Tongue (tissue), 2 donors: Measurements from ENCODE around the gene DESI1. TPM values are rescaled to one million over a fixed set of nuclear protein-coding genes. Genes with fewer than 3 reads are reported as not detected.
"Not testable (repeated sequence)": the region's sequence is repeated elsewhere in the genome, so short reads cannot be mapped to it uniquely, and the experiment has no call there.

ENCODE experiments used
- DNase-seq: peaks from one replicate; pipeline ENCODE4 v3.0.0-alpha.2; 2015
- total RNA-seq: library from RNA; depleted of rRNA; stranded (reverse); fragments of >200 nt; gene quantifications from one replicate; pipeline ENCODE4 v1.2.3, GENCODE V29; 2014

Gene DESI1
- total RNA-seq, 1 donor from 2014 or later, result 30.4 TPM

DNA sequence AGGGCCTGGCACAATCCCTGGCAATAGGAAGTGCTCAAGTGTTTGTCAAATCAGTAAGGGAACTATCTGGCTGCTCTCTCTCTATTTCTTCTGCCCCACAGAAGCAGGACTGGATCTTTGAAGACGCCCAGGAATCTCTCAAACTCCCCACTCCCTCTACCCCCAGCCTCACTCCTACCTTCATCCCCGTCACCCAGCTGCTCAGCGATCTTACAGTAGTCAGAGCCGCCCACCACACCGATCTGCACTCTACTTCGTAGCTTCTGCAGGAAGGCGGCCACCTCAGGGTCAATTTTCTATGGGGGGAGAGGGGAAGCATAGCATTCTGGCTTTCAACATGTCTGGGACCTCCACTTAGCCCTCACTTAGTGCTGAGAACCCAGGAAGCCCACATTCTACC is 34.9 kb downstream of the DESI1 start:
- no peak for DNase-seq

DNA sequence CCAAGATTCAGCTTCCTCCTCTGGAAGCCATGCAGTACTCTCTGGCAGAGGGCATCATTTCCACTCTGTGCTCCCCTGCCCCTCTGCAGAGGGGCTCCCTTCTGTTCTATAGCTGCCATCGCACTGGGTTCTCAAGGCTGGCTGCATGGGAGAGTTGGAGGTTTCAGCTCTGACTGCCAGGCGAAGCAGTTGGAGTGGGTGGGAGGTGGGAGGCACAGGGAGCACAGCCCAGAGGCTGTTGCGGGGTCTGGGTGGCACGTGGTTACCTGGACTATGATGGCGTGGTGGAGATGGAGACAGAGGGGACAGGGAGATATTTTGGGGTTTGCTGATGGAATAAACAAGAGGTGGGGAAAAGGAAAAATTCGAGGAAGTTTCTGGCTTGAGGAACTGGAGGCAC is 36.0 kb downstream of the DESI1 start:
- DNase-seq, result no peak

DNA sequence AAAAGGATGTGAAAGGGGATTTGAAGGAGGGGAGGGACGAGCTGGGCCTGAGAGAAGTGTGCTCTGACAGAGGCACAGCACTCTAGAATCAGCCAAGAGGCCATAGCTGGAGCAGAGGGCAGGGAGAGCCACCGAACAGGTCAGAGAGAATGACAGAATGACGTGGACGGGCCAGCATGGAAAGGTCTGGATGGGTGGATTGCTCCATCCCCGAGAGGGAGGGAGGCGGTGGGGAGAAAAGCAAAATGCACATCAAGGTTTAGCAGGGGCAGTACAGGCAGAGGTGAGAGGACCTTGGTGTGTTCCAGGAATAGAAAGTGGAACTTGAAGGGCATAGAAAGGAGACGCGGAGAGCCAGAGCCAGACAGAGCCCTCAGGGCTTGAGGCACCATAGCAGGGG is 38.1 kb downstream of the DESI1 start:
- DNase-seq, result no peak

DNA sequence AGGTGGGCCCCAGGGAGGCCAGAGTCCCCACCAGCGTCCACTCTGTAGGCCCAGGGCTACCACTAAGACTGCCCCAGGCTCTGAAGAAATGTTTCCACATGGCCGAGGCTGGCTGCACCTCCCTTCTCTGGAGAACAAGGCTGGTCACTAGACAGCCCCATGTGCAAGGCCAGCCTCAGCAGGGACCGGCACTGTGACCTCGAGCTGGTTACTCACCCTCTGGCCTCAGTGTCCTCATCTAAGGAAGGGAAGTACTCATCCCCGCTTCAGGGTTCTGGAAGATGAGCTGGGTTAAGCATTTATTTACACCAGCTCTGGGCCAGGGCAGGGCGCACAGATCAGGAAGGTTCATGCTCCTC is 40.9 kb downstream of the DESI1 start:
- no peak for DNase-seq

DNA sequence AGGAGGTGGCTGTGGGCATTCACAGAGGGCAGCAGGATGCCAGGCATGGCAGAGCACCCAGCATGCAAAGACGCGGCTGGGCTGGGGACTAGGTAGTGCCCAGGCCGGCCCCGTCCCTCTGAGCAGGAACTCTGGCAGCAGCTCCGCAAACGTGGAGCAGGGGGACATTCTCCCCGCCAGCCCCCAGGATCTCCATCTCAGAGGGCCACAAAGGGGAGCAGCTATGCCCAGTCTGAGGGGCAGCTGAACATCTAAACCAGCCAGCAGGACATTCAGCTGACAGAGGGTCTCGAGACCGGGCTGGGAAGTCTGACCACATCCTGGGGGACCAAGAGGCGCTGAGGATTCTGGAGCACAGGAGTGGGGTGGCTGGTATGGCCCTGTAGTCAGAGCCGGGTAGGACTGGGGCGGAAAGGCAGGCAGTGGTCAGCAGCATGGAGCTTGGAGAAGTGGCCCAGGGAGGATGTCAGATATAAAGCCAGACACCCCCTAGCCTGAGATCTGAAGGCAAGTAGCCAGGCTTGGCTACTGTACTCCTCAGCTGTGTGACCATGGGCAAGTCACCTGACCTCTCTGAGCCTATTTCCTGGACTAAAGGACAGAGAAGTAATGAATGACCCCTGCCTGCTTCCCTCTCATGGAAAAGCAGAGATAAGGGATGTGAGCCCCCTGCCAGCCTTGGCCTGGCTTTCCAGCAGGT is 41.4 kb downstream of the DESI1 start:
- DNase-seq, result no peak

DNA sequence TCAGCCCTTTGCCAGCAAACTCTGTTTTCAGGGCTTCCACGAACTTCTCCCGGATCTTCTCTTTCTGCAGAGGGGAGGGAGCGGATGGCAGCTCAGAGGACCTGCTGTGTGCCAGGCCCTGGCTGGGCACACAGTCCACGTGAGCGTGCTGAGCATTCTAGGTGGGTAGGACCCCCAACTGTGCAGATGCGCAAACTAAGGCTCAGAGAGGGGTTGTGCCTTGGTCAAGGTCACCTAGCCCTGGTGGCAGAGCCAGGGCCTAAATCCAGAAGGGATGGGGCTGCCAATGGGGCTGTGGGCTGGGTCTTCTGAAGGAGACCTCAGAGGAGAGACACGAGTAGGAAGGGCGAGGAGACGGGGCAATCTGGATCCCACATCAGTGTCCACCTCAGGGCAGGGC is 42.0 kb downstream of the DESI1 start:
- DNase-seq, result no peak

DNA sequence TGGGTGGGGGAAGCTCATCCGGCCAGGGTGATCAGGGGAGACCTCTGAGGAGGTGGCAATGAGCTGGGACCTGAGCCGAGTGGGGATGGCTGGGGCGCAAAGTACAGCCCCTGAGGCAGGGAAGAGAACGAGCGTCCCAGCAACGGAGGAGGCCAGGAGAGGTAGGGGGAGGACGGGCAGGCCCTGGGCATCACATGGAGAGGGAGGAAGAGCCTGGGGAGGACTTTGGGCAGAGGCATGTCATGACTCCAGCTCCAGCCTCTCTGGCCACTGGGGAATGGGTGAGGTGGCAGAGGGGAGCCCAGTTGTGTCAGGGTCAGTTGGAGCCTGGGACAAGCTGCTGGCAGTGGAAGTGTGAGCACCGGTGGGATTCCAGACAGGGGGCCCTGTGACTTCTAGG is 42.7 kb downstream of the DESI1 start:
- no peak for DNase-seq

DNA sequence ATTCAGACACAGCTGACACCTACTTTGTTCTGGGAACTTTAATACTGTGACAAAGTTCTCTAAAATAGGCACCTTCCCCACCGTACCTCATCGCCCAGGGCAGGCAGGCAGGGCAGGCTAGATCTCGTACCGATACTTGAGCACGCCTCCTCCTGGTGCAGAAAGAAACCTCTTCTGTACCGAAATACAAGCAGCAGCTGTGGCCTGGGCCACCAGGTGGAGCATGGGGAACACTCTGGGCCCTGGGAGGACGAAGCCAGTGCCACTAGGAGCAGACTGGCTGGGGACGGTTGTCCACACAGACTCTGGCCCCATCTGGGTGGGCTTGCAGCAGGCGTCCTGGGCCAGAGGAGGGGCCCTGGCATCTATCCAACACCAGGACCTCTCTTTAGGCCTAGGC is 44.0 kb downstream of the DESI1 start:
- peak; percentile 70 for DNase-seq

DNA sequence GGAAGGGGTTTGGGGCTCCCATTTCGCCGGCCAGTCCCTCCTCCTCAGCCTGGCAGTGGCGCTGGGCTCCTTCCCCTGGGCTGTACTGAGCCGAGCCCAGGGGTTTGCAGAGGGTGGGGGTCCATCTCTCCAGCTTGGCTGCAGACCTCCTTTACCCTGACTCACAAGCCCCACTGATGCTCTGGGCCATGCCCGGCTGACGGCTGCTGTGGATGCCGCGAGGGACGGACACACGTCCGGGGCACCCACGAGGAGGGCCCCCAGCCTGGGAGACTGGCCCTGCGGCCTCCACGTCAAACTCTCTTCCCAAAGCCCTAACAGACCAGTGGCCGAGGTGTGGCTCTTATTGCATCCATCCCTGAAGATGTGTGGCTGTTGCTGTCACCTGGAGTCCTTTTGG is 45.3 kb downstream of the DESI1 start:
- no peak for DNase-seq

DNA sequence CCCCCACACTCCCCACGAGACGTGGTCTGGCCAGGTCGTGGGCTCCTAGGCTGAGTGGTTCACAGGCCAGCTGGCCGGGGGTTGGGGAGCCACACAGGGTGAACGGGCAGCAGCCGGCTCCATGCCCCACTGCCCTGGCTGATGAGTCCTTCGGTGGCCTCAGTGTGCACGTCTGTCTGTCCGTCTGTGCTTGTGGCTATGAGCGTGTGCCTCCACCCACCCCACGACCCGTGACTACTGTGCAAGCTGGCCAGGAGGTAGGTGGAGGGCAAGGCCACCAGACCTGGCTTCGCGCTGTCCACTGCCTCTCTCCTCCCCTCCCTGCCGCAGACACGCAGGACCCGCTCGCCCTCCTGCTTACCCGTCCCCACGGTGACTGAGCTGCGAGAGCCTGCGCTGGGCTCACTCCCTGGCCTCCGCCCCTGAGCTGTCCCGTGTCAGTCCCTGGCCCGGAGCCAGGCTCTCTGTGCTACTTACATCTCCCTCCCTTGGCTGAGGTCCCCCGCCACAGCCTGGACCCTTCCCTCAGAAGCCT is 45.9 kb downstream of the DESI1 start:
- peak; percentile 57 for DNase-seq

DNA sequence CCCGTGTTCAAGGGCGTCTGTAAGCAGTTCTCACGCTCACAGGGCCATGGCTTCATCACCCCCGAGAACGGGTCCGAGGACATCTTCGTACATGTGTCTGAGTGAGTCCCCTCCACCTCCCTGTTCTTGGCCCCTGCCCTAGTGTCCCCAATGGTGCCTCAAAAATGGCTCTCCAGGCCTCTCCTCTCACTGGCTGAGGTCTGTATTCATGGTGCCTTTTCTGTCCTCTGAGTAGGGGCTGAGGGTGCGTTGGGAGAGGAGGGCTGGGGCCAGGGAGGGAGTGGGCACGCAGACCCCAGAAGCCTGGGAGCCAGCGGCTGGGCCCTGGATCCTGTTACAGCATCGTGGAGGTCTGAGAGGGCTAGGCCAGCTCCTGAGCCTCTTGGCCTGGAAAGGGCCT is 47.2 kb downstream of the DESI1 start:
- no peak for DNase-seq

DNA sequence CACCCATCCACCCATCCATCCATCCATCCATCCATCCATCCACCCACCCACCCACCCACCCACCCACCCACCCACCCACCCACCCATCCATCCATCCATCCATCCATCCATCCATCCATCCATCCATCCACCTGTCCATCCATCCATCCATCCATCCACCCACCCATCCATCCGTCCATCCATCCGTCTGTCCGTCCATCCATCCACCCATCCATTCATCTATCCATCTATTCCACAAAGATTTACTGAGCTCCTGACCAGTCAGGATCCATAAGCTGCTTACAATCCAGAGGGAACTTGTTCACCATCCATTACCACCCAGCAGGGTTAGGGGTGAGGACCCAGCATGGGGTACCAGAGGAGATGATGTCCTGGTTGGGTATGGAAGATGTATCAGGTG is 48.5 kb downstream of the DESI1 start:
- DNase-seq, result not testable (repeated sequence)

DNA sequence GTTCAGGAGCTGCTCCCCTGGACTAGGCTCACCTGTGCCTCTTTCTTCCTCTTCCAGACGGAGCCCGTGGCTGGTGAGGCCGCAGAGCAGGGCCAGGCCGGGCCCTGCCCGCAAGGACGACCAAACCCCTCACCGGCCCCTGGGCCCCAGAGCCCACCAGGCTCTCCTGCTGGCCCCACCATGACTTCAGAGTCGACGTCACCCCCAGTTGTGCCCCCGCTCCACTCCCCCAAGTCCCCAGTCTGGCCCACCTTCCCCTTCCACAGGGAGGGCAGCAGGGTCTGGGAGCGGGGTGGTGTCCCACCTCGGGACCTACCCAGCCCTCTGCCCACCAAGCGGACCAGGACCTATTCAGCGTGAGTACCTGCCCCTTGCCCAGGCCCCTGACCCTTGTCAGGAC is 49.1 kb downstream of the DESI1 start:
- no peak for DNase-seq

DNA sequence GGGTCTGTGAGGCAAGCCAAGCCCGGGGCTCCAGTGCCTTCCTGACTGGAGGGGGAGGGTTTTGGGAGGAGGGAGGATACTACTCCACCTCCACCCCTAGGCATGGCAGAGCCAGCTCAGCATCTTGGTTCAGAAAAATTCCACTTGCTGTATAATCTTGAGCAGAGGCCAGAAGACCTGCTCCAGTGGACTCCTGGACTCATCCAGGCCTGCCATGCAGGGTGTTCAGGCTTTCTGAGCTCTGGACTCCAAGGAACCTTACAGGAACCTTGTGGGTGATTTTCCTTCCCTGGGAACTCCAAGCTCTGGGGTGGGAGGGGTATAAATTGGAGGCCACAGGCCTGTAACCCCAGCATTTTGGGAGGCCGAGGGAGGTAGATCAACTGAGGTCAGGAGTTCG is 50.6 kb downstream of the DESI1 start:
- no peak for DNase-seq

DNA sequence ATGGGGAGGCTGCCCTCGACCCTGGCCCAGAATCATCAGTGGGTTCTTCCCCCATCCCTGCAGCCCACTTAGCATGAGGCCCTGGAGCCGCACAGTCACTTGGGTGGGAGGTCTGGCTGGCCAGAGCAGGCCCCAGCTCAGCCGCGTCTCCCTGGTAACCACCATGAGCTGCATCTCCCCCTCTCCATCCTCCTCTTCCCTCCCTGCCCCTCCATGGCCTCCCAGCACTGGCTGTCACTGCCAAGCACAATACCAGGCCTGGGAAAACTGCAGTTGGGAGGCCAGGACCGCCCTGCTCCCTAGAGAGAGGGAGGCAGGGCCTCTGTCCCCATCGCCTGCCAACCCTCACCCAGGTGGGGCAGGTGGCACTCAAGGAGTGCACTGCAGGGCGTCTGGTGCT is 52.0 kb downstream of the DESI1 start:
- DNase-seq, result no peak

DNA sequence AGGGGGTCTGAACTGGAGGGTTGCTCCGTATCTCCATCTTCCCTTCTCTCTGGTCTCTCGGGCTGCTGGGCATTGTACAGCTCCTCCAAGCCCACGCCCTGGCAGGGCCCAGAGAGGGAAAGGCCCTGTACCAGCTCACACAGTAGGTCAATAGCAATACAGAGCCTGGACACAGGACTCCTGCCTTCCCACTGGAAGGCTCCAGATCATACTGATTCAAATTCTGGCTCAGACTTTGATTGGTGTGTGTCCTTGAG is 53.4 kb downstream of the DESI1 start:
- no peak for DNase-seq

DNA sequence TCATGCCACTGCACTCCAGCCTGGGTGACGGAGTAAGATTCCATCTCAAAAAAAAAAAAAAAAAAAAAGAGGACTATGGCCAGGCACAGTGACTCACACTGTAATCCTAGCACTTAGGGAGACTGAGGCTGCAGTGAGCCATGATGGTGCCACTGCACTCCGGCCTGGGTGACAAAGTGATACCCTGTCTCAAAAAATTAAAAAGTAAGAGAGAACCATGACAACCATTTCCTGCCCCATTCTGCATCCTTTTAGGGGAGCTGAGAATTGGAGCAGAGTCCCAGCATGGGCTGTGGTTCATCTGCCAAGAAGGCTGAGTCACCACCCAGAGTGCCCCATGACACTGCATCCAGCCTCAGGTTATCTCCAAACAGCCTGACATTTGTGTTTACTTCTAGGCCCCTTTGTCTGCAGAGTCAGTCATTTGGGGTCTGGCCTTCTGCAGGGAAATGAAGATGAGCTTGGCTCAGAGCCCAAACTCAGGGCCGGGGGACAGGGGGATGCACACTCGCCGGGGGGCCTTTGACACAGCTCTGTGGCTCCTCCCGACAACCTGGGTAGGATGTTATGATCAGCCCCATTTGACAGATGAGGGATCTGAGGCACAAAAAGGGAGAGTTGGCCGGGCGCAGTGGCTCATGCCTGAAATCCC is 55.3 kb downstream of the DESI1 start:
- DNase-seq, result no peak

DNA sequence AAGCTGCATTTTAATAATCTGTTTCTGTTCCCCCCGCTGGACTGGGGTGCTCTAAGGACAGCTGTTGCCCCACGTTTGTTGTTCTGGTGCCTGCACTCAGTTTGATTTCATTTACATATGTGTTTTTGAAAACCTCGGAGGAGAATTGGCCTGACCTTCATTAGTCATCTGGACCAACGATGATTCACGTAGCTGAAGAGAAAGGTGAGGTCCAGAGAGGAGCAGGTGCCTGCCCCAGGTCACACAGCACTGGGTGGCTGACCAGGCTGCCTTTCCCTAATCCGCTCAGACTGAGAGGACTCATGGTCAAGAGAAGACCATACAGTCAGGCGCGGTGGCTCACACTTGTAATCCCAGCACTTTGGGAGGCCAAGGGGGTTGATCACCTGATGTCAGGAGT is 56.3 kb downstream of the DESI1 start:
- no peak for DNase-seq

DNA sequence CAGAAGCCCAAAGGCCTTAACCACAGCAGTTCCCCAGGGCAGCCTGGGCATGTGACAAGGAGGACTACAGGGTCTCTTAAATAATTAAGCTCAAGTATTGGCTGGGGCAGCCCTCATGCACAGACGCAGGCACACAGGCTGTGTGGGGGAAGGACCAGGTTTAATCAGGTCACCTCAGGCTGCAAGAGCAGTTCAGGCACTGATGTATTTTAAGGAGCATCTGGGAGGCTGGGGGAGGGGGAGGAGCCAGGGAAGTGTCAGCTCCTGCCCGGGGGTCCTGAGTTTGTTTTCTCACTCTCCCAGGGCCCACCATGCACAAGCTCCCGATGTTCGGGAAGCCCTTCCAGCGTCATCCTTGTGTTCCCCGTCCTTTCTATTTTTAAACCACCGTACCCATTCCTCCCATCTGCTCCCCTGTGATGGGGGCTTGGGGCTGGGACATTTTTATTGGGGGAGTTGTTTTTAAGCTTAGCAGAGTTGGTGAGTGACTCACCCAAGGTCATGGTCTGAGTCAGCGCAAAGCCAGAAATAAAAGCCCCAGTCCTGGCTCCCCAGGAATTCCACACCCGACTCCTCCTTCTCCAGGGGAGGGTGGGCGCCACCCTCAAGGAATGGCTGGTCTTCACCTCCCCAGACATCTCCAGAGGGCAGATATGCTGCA is 57.7 kb downstream of the DESI1 start:
- DNase-seq, result no peak

DNA sequence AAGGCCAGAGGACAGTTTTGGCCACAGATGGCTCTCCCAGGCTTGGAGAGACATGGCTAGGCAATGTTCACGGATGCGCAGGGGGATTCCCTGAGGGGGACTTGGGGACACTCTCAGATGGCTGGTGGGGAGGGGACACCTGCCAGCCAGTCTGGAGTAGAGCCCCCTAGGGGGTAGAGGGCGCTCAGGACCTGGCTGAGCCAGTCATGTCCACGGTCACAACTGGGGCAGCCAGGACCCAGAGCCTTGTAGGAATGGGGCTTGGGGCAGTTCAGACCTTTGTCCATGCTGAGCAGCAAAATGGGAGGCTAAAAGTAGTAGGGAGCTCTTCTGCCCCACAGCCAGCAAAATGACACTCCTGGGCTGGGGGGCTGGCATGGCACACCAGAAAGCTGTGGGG is 58.4 kb downstream of the DESI1 start:
- DNase-seq, result no peak

DNA sequence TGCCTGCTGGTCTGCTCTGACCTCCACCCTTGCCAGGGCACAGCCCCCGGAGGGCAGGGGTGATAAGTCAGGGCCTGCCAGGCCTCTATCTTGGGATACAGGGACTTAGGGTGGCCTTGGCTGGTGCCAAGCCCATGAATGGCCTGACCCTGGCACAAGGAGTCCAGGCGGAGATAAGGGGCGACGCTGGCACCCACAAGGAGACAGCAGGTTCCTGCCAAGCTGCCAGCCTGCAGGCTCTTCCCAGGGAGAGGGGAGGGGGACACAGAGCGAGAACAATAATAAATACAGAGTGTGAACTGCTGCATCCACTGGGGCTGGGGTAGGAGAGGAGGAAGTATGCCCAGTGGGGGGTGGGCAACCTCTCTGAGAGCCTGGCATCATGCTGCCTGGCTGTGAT is 59.1 kb downstream of the DESI1 start:
- DNase-seq, result no peak

DNA sequence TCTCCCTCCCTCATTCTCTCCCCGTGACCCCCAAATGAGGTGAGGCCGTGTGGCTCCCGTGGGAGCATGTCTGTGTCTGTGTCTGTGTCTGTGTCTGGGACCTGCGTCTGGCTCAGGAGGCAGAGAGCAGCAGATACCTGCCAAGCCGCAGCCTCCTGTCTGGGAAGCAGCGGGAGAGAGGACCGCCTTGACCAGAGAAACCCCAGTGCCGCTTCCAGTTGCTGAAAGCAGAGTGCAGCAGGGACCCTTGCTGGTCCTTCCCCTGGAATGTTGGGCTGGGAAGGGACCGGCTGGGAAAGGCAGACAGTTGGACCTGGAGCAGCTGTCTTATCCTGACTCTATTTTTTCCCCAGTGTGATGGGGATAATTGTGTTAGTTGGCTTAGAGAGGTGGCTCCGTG is 59.5 kb downstream of the DESI1 start:
- peak; percentile 63 for DNase-seq

DNA sequence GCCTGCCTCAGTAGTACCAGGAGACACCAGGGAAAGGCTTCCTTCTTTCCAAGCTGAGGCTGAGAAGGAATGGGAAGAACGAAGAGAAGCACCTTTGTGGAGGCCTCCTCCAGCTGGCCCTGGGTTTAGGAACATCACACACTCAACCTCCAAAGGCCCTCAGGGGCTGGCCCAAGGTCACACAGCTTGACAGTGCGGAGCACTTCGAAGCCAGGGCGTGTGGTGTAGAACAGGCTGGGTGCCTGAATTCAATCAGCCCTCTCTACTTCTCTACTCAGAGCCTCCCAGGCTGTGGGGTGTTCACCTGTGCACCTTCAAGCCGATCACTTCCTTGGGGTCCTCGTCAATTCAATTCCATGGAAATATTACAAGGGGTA is 60.8 kb downstream of the DESI1 start:
- DNase-seq, result no peak

DNA sequence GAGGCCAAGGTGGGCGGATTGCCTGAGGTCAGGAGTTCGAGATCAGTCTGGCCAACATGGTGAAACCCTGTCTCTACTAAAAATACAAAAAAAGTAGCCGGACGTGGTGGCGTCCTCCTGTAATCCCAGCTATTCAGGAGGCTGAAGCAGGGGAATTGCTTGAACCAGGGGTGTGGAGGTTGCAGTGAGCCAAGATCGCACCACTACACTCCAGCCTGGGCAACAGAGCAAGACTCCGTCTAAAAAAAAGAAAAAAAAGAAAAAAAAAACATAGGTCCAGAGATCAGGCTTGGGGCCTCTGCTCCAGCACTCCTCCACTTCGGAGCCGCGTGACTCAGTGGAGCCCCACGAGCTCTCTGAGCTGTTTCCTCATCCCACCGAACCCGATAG is 62.6 kb downstream of the DESI1 start:
- not testable (repeated sequence) for DNase-seq
